GM18508 (cell line): ENCODE results near the gene BCLAF1.
A peak's percentile ranks its signal among the peaks of the same experiment; 100 is the strongest.

Source experiments
- ATAC-seq: cut with Tn5 transposase; IDR thresholded peaks from one replicate; pipeline ENCODE4 v1.9.1; 2021; ENCODE audit warnings: moderate number of reproducible peaks; ENCODE audit not compliant: insufficient read depth, unreplicated experiment

BCLAF1 gene

GRCh38 chr6:136289579-136290409, at the start of gene BCLAF1:
BCLAF1 (minus strand) TSS chr6:136289846; CDS start chr6:136279866, 9,980 bp downstream.
- peak; percentile 87 for ATAC-seq

GRCh38 chr6:136338486-136338885, 48.8 kb upstream of the BCLAF1 start:
- ATAC-seq = no peak

- no peak for ATAC-seq
Measured at GRCh38 chr6:136337606-136338005, 48.0 kb upstream of the BCLAF1 start.

GRCh38 chr6:136337121-136337520, 47.5 kb upstream of the BCLAF1 start:
- no peak for ATAC-seq

GRCh38 chr6:136335736-136336363, 46.2 kb upstream of the BCLAF1 start:
- no peak for ATAC-seq

- no peak for ATAC-seq
Measured at GRCh38 chr6:136334853-136335252, 45.2 kb upstream of the BCLAF1 start.

- no peak for ATAC-seq
Measured at GRCh38 chr6:136334465-136334846, 44.8 kb upstream of the BCLAF1 start.

- ATAC-seq = no peak
Measured at GRCh38 chr6:136333824-136334464, 44.3 kb upstream of the BCLAF1 start.

GRCh38 chr6:136331461-136331860, 41.8 kb upstream of the BCLAF1 start:
- ATAC-seq = no peak

GRCh38 chr6:136330634-136331033, 41.0 kb upstream of the BCLAF1 start:
- ATAC-seq = no peak

GRCh38 chr6:136326038-136326553, 36.5 kb upstream of the BCLAF1 start:
- no peak for ATAC-seq

- no peak for ATAC-seq
Measured at GRCh38 chr6:136324686-136325380, 35.2 kb upstream of the BCLAF1 start.

- no peak for ATAC-seq
Measured at GRCh38 chr6:136323431-136324112, 33.9 kb upstream of the BCLAF1 start.

GRCh38 chr6:136319732-136320131, 30.1 kb upstream of the BCLAF1 start:
- ATAC-seq = no peak

GRCh38 chr6:136318676-136319075, 29.0 kb upstream of the BCLAF1 start:
- ATAC-seq = no peak

- no peak for ATAC-seq
Measured at GRCh38 chr6:136317971-136318370, 28.3 kb upstream of the BCLAF1 start.

- no peak for ATAC-seq
Measured at GRCh38 chr6:136317021-136317694, 27.5 kb upstream of the BCLAF1 start.

GRCh38 chr6:136315594-136315993, 25.9 kb upstream of the BCLAF1 start:
- ATAC-seq = no peak

- no peak for ATAC-seq
Measured at GRCh38 chr6:136312975-136313374, 23.3 kb upstream of the BCLAF1 start.
